ENCODE data around the gene VTI1B. TPM values are rescaled to one million over a fixed set of nuclear protein-coding genes. Genes with fewer than 3 reads are reported as not detected.
"Not testable (repeated sequence)": the region's sequence is repeated elsewhere in the genome, so short reads cannot be mapped to it uniquely, and the experiment has no call there.

VTI1B gene
- total and polyA plus RNA-seq, 8 donors: 43.0 to 114 (median 72.3) TPM

- WGBS, 5 donors: 34 to 59% (median 41%) methylated on average over 3 of the region's 3 CpGs
- TF ChIP-seq POLR2AphosphoS5 (IDR thresholded peaks at IDR 0.05): no peak
- no peak for TF ChIP-seq CTCF (IDR thresholded peaks at IDR 0.05)
- peak in 1 of 2 donors; percentile 42 for DNase-seq
- H3K27ac ChIP-seq: peak overlapping the region in 1 of 5 donors; percentile 14
- no peaks in the 10 kb centered on the region for H3K36me3 ChIP-seq
- H3K4me3 ChIP-seq: no peak overlapping the region
- H3K4me1 ChIP-seq: peaks cover 0 to 11% (median 2%) of the 10 kb centered on the region in 4 donors
- H3K27me3 ChIP-seq: no peaks in the 10 kb centered on the region
- H3K9me3 ChIP-seq: no peaks in the 10 kb centered on the region
- intact Hi-C loops (cut with DNase I; ENCODE audit: low total_unique reads): loop anchor here (10.0 kb wide), 1 partner anchor 180 kb away; no protein-coding TSS in a partner anchor
Measured at GRCh38 chr14:67705211-67705610, 30.8 kb upstream of the VTI1B start.

- peak overlapping the region in 2 of 5 donors; percentile 14 to 65 for H3K27ac ChIP-seq
- 0 to 1% (median 0%) methylated on average over 3 of the region's 3 CpGs for WGBS, 5 donors
- intact Hi-C loops (cut with DNase I; ENCODE audit: low total_unique reads): loop anchor here (10.0 kb wide), 1 partner anchor 180 kb away; no protein-coding TSS in a partner anchor
- H3K36me3 ChIP-seq: no peaks in the 10 kb centered on the region
- TF ChIP-seq CTCF (IDR thresholded peaks at IDR 0.05): peak in 5 of 7 experiments; percentile 46 to 72 (median 64)
- no peak for TF ChIP-seq POLR2A (IDR thresholded peaks at IDR 0.05)
- TF ChIP-seq POLR2AphosphoS5 (IDR thresholded peaks at IDR 0.05): peak in 1 of 3 donors; percentile 29
- TF ChIP-seq EP300 (IDR thresholded peaks at IDR 0.05): no peak
- no peaks in the 10 kb centered on the region for H3K9me3 ChIP-seq
- H3K27me3 ChIP-seq: no peaks in the 10 kb centered on the region
- H3K4me1 ChIP-seq: peaks cover 0 to 11% (median 2%) of the 10 kb centered on the region in 4 donors
- no peak overlapping the region for H3K4me3 ChIP-seq
- peak in 1 of 2 donors; percentile 87 for DNase-seq
Measured at GRCh38 chr14:67704484-67705089, 30.2 kb upstream of the VTI1B start.

GRCh38 chr14:67703997-67704396, 29.6 kb upstream of the VTI1B start:
- Histone ChIP-seq H3K27ac (no peak overlapping the region), H3K27me3 (no peaks in the 10 kb centered on the region), H3K36me3 (no peaks in the 10 kb centered on the region), H3K4me1 (peaks cover 0 to 11% (median 2%) of the 10 kb centered on the region in 4 donors), H3K4me3 (no peak overlapping the region), H3K9me3 (no peaks in the 10 kb centered on the region)
- intact Hi-C loops (cut with DNase I; ENCODE audit: low total_unique reads): loop anchor here (10.0 kb wide), 1 partner anchor 179 kb away; no protein-coding TSS in a partner anchor
- DNase-seq: no peak
- TF ChIP-seq POLR2AphosphoS5 (IDR thresholded peaks at IDR 0.05): no peak
- no peak for TF ChIP-seq POLR2A (IDR thresholded peaks at IDR 0.05)
- TF ChIP-seq CTCF (IDR thresholded peaks at IDR 0.05): no peak
- no peak for TF ChIP-seq EP300 (IDR thresholded peaks at IDR 0.05)
- 33 to 47% (median 42%) methylated on average over 3 of the region's 3 CpGs for WGBS, 5 donors

- H3K4me3 ChIP-seq, H3K36me3 ChIP-seq, DNase-seq, H3K27ac ChIP-seq, H3K27me3 ChIP-seq, H3K9me3 ChIP-seq: not testable (repeated sequence)
- 87 to 92% (median 88%) methylated on average over 8 of the region's 8 CpGs for WGBS, 5 donors
- peaks cover 0 to 11% (median 5%) of the 10 kb centered on the region in 4 donors for H3K4me1 ChIP-seq
- intact Hi-C loops (cut with DNase I; ENCODE audit: low total_unique reads): loop anchor here (10.0 kb wide), 1 partner anchor 177 kb away; no protein-coding TSS in a partner anchor
Measured at GRCh38 chr14:67701492-67701891, 27.1 kb upstream of the VTI1B start, which contains the start of gene RDH12. RDH12 (plus strand) TSS chr14:67701886; CDS start chr14:67722643, 20,757 bp downstream.

- peaks cover 0 to 29% (median 11%) of the 10 kb centered on the region in 4 donors for H3K4me1 ChIP-seq
- no peaks in the 10 kb centered on the region for H3K27me3 ChIP-seq
- no peak overlapping the region for H3K27ac ChIP-seq
- intact Hi-C loops (cut with DNase I; ENCODE audit: low total_unique reads): no loop called here
- no peaks in the 10 kb centered on the region for H3K36me3 ChIP-seq
- TF ChIP-seq POLR2AphosphoS5 (IDR thresholded peaks at IDR 0.05): no peak
- no peak for TF ChIP-seq CTCF (IDR thresholded peaks at IDR 0.05)
- no peak for TF ChIP-seq POLR2A (IDR thresholded peaks at IDR 0.05)
- TF ChIP-seq EP300 (IDR thresholded peaks at IDR 0.05): no peak
- H3K9me3 ChIP-seq: no peaks in the 10 kb centered on the region
- DNase-seq: no peak
- WGBS, 5 donors: 65 to 75% (median 68%) methylated on average over 1 of the region's 1 CpG
- no peak overlapping the region for H3K4me3 ChIP-seq
Measured at GRCh38 chr14:67698179-67698578, 23.7 kb upstream of the VTI1B start.

Data from stomach (tissue), 9 donors.